GM13976 (cell line): Measurements from ENCODE around the gene ANHX.

Experiments used
- DNase-seq: peaks from one replicate; pipeline ENCODE4 v3.0.0; 2012; ENCODE audit warnings: low spot score
- in situ Hi-C: fragments of 300-500 bp; cut with MboI; formaldehyde crosslinking; loops from one replicate; pipeline ENCODE4 v1.12.0; 2022; ENCODE audit warnings: low sequenced_read_pairs, mixed read lengths, inconsistent platforms; ENCODE audit not compliant: unreplicated experiment
- TF ChIP-seq, protein P1 (sequence below): IDR thresholded peaks from 2 replicates; pipeline ENCODE4 v1.5.1; 2012; ENCODE audit warnings: borderline replicate concordance, mild to moderate bottlenecking; ENCODE audit not compliant: insufficient read depth; ENCODE audit errors: extremely low read depth, missing control alignments, control extremely low read depth

The ANHX gene

DNA sequence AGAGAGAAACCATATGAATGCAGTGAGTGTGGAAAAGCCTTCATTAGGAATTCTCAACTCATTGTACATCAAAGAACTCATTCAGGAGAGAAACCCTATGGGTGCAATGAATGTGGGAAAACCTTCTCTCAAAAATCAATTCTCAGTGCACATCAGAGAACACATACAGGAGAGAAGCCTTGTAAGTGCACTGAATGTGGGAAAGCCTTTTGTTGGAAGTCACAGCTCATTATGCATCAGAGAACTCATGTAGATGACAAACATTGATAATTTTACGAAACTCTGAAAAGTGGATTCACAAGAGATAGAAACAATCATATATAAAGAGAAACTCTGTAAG is 31.4 kb downstream of the ANHX start:
- no peak for DNase-seq
- in situ Hi-C loops: no loop called here

GRCh38 chr12:133203344-133204263 is 32.1 kb downstream of the ANHX start:
- no peak for DNase-seq
- TF ChIP-seq, protein P1, sequence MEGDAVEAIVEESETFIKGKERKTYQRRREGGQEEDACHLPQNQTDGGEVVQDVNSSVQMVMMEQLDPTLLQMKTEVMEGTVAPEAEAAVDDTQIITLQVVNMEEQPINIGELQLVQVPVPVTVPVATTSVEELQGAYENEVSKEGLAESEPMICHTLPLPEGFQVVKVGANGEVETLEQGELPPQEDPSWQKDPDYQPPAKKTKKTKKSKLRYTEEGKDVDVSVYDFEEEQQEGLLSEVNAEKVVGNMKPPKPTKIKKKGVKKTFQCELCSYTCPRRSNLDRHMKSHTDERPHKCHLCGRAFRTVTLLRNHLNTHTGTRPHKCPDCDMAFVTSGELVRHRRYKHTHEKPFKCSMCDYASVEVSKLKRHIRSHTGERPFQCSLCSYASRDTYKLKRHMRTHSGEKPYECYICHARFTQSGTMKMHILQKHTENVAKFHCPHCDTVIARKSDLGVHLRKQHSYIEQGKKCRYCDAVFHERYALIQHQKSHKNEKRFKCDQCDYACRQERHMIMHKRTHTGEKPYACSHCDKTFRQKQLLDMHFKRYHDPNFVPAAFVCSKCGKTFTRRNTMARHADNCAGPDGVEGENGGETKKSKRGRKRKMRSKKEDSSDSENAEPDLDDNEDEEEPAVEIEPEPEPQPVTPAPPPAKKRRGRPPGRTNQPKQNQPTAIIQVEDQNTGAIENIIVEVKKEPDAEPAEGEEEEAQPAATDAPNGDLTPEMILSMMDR: no peak
- in situ Hi-C loops: no loop called here

More for the DNA sequence above, 31.4 kb downstream of the ANHX start:
- TF ChIP-seq, protein P1: no peak

GRCh38 chr12:133202493-133203343 is 33.0 kb downstream of the ANHX start:
- in situ Hi-C loops: no loop called here
- TF ChIP-seq, protein P1: no peak

DNA sequence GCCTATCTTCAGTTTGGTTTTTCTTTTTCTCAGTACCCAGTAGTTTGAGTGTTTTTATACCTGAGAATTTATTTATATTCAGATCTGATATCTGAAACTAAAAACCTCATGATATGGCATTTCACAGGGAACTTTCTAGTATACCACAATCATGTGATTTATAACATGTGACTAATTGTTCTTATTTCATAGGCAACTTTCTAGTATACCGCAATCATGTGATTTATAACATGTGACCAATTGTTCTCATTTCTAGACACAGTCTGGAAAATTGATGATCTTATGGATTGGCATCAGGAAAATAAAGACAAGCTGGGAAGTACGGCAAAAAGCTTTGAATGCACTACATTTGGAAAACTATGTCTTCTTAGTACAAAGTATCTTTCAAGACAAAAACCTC is 33.8 kb downstream of the ANHX start:
- DNase-seq: no peak
- TF ChIP-seq, protein P1: no peak
- in situ Hi-C loops: no loop called here

More at GRCh38 chr12:133202493-133203343, 33.0 kb downstream of the ANHX start:
- DNase-seq: no peak

DNA sequence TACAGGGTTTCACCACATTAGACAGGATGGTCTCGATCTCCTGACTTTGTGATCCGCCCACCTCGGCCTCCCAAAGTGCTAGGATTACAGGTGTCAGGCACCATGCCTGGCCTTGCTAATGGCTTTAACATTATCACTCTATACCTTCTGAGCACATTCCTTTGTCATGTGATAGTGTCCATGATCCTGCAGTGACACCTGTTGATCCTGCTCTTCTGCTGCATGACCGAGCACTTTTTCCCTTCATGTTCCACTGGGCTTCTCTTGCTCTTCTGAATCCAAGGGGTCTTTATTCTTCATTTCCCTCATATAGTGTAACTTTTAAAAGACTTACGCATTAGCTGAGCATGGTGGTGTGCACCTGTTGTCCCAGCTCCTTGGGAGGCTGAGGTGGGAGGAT is 42.8 kb downstream of the ANHX start:
- TF ChIP-seq, protein P1: no peak
- in situ Hi-C loops: no loop called here
- DNase-seq: no peak

GRCh38 chr12:133190176-133190575 is 45.5 kb downstream of the ANHX start:
- TF ChIP-seq, protein P1: no peak
- no peak for DNase-seq
- in situ Hi-C loops: no loop called here
